Natural killer cell treated with Interleukin-12 subunit alpha and Interleukin-12 subunit beta and Interleukin-15 and Interleukin-18, amount 100 ng/mL, for 72 hours (primary cell): Measurements from ENCODE around the gene JUND. TPM values are rescaled to one million over a fixed set of nuclear protein-coding genes. Genes with fewer than 3 reads are reported as not detected.

Source experiments
- ATAC-seq, 2 donors: fragments of 150-1000 bp; cut with Tn5 transposase in 1 of 2; sonication (Bioruptor Pico), chemical (Tn5 transposase) in 1 of 2; 2 replicates each; pipeline ENCODE4 v1.10.0; 2021
- DNase-seq: peaks from one replicate; pipeline ENCODE4 v3.0.0; 2022; ENCODE audit warnings: low spot score
- H3K27ac Mint-ChIP-seq, 2 donors: 1 replicate in 1 of 2; 2 replicates in 1 of 2; pipeline ENCODE4 v1.8.0; 2022; ENCODE audit warnings: mixed read lengths in 2 of 2, mild to moderate bottlenecking in 1 of 2, moderate library complexity in 1 of 2
- H3K27me3 Mint-ChIP-seq, 2 donors: 1 replicate in 1 of 2; 2 replicates in 1 of 2; pipeline ENCODE4 v1.8.0; 2022; ENCODE audit warnings: mixed read lengths in 2 of 2
- H3K36me3 Mint-ChIP-seq: one replicate; pipeline ENCODE4 v1.8.0; 2022; ENCODE audit warnings: mixed read lengths
- H3K4me1 Mint-ChIP-seq, 2 donors: 1 replicate in 1 of 2; 2 replicates in 1 of 2; pipeline ENCODE4 v1.8.0; 2022; ENCODE audit warnings: low read depth in 2 of 2, mixed read lengths in 2 of 2, mild to moderate bottlenecking in 1 of 2
- H3K4me3 Mint-ChIP-seq: one replicate; pipeline ENCODE4 v1.8.0; 2022; ENCODE audit warnings: mixed read lengths
- H3K9me3 Mint-ChIP-seq: 2 replicates; pipeline ENCODE4 v1.8.0; 2022; ENCODE audit warnings: mixed read lengths
- total RNA-seq, 2 donors: library from RNA; stranded (reverse); gene quantifications; one replicate each; pipeline ENCODE4 v1.2.3, GENCODE V29; 2022

The JUND gene
- total RNA-seq, 2 donors from 2014 or later, result 218 to 267 TPM

GRCh38 chr19:18313398-18313797 is 32.0 kb upstream of the JUND start:
- no peak for ATAC-seq
- no peak overlapping the region for H3K4me3 Mint-ChIP-seq
- H3K36me3 Mint-ChIP-seq, result no peaks in the 10 kb centered on the region
- no peaks in the 10 kb centered on the region for H3K9me3 Mint-ChIP-seq
- H3K27ac Mint-ChIP-seq, result peak overlapping the region in 1 of 2 donors; percentile 51
- no peak for DNase-seq
- peaks cover 5 to 26% of the 10 kb centered on the region in 2 donors for H3K4me1 Mint-ChIP-seq
- no peaks in the 10 kb centered on the region for H3K27me3 Mint-ChIP-seq

DNA sequence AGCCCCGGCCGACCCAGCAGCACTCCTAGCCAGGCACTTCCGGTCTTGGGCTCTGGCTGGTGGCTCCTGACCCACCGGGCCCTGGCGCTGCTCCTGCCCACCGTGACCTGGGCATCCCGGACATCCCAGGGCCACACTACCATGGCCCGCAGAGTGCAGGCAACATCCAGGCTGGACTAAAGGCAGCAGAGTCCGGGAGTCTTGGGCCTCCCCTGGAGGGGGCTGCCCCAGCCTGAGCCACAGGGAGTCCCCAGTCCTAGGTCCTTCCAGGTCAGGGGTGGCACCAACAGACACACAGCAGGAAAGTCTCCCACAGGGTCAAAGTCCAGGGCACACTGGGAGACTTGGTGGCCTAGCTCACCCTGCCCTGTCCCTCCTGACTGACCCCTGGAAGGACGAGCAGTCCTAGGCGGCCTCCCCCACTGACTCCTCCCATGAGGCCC is 30.7 kb upstream of the JUND start:
- H3K4me1 Mint-ChIP-seq, result peaks cover 0 to 21% of the 10 kb centered on the region in 2 donors
- H3K27me3 Mint-ChIP-seq, result no peaks in the 10 kb centered on the region
- no peaks in the 10 kb centered on the region for H3K36me3 Mint-ChIP-seq
- H3K27ac Mint-ChIP-seq, result no peak overlapping the region
- no peaks in the 10 kb centered on the region for H3K9me3 Mint-ChIP-seq
- no peak overlapping the region for H3K4me3 Mint-ChIP-seq
- ATAC-seq (peak in 1 of 2 donors; percentile 17), DNase-seq (no peak)

- DNase-seq, result no peak
- no peaks in the 10 kb centered on the region for H3K9me3 Mint-ChIP-seq
- H3K4me3 Mint-ChIP-seq, result no peak overlapping the region
- no peaks in the 10 kb centered on the region for H3K27me3 Mint-ChIP-seq
- peaks cover 0 to 25% of the 10 kb centered on the region in 2 donors for H3K4me1 Mint-ChIP-seq
- H3K36me3 Mint-ChIP-seq, result no peaks in the 10 kb centered on the region
- no peak for ATAC-seq
- H3K27ac Mint-ChIP-seq, result no peak overlapping the region
Measured at GRCh38 chr19:18311502-18312091, 30.2 kb upstream of the JUND start.

DNA sequence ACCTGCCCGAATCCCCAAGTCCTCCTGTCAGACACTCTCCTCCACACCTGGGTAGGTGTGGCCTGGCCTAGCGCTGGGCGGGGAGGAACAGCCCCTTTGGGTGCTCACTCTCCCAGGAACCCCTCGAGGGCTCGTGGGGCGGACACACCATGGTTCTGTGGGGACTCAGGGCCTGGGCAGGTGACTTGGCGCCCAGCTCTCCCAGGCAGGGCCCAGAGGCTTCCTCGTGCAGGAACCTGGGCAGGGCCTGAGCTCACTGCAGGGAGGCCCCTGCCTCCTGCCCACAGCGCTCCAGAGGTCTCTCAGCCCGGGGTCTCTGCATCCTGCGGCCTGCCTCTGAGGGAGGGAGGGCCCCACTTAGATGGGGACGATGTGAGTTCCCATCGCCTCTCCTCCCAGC is 29.5 kb upstream of the JUND start:
- no peak for DNase-seq
- Mint-ChIP-seq H3K27ac (peak overlapping the region in 1 of 2 donors; percentile 43), H3K9me3 (no peaks in the 10 kb centered on the region), H3K27me3 (no peaks in the 10 kb centered on the region), H3K4me3 (no peak overlapping the region), H3K36me3 (no peaks in the 10 kb centered on the region), H3K4me1 (peaks cover 0 to 23% of the 10 kb centered on the region in 2 donors)
- ATAC-seq, result no peak

DNA sequence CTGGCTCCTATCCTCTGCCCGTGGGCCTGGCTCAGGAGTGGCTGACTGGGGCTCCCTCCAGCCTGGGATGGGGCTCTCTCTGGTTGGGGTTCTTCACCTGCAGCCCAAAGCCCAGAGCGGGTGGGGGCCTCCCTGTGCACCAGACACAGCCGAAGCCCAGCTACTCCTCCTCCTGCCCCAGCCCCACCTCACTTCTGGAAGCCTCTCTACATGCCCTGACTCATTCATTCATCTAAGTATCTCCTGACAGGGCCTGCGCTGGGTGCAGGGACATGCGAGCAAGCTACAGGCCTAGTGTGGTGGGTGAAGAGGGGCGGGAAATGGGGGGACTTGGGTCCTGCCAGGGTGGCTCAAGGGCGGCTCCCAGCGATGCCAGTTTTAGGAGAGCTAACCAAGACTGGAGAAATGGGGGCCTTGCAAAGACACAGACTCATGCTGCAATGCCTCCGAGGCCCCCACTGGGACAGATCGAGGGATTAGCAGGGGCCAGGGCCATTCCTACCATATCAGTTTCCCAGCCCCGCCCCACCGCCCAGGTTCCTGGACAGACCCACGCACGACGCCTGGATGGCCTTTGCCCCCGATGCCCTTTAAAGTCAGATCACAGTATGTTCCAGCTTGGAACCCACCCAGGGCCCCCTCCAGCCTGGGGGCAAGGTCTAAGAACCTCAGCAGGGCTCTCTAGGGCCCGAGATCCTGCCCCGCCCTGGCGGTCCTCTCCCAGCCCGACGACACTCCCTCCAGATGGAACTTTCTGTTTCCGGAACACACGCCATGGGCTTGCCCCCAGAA is 28.9 kb upstream of the JUND start:
- no peak for ATAC-seq
- H3K9me3 Mint-ChIP-seq, result no peaks in the 10 kb centered on the region
- H3K4me3 Mint-ChIP-seq, result no peak overlapping the region
- DNase-seq, result no peak
- no peaks in the 10 kb centered on the region for H3K27me3 Mint-ChIP-seq
- H3K27ac Mint-ChIP-seq, result peak overlapping the region in 1 of 2 donors; percentile 43
- no peaks in the 10 kb centered on the region for H3K36me3 Mint-ChIP-seq
- peaks cover 0 to 18% of the 10 kb centered on the region in 2 donors for H3K4me1 Mint-ChIP-seq

DNA sequence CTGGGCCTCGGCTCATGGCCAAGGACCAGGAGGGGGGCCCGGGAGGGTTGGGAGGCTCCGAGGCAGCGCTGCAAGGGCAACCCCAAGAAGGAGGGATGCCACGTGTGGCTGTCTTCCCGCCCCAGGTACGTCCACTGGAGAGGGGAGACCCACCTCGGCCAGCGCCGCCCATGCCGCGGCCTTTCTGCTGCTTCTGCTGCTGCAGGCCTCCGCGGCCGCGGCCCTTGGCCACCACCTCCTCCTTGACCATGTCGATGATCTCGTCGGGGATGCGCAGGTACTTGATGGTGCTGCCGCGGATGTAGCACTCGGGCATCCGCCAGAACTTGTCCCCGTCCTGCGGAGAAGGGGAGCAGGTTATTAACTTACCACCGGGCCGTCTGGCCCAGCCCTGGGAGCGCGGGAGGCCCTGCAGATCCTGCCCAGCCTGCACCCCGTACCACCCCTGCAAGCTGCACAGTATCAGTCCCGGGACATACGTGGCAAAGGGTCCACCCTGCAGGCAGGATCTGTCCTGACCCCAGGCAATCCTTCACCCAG is 28.2 kb upstream of the JUND start:
- no peak overlapping the region for H3K4me3 Mint-ChIP-seq
- no peaks in the 10 kb centered on the region for H3K9me3 Mint-ChIP-seq
- peaks cover 0 to 23% of the 10 kb centered on the region in 2 donors for H3K4me1 Mint-ChIP-seq
- H3K27me3 Mint-ChIP-seq, result no peaks in the 10 kb centered on the region
- no peak for ATAC-seq
- H3K27ac Mint-ChIP-seq, result no peak overlapping the region
- no peak for DNase-seq
- H3K36me3 Mint-ChIP-seq, result no peaks in the 10 kb centered on the region

DNA sequence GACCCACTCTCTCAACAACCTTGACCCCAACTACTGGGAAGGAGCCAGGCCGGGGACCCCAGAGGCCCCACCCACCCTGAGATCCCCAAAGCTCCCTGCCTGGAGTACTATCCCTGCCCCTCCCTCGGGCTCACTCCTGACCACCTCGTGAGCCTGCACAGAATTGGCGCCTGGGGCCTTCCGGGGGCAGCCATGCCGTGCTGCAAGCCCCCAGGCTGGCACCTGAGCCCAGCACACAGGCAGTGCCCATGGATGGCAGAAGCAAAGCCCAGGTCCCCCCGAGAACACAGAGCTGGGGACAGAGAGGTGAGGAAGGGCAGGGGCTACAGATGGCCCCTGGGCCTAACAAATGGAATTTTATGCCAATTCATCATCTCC is 27.5 kb upstream of the JUND start:
- H3K27me3 Mint-ChIP-seq, result no peaks in the 10 kb centered on the region
- no peak overlapping the region for H3K27ac Mint-ChIP-seq
- ATAC-seq (no peak), DNase-seq (no peak)
- H3K4me1 Mint-ChIP-seq, result peaks cover under 1 to 29% of the 10 kb centered on the region in 2 donors
- no peaks in the 10 kb centered on the region for H3K36me3 Mint-ChIP-seq
- H3K4me3 Mint-ChIP-seq, result no peak overlapping the region
- H3K9me3 Mint-ChIP-seq, result no peaks in the 10 kb centered on the region

DNA sequence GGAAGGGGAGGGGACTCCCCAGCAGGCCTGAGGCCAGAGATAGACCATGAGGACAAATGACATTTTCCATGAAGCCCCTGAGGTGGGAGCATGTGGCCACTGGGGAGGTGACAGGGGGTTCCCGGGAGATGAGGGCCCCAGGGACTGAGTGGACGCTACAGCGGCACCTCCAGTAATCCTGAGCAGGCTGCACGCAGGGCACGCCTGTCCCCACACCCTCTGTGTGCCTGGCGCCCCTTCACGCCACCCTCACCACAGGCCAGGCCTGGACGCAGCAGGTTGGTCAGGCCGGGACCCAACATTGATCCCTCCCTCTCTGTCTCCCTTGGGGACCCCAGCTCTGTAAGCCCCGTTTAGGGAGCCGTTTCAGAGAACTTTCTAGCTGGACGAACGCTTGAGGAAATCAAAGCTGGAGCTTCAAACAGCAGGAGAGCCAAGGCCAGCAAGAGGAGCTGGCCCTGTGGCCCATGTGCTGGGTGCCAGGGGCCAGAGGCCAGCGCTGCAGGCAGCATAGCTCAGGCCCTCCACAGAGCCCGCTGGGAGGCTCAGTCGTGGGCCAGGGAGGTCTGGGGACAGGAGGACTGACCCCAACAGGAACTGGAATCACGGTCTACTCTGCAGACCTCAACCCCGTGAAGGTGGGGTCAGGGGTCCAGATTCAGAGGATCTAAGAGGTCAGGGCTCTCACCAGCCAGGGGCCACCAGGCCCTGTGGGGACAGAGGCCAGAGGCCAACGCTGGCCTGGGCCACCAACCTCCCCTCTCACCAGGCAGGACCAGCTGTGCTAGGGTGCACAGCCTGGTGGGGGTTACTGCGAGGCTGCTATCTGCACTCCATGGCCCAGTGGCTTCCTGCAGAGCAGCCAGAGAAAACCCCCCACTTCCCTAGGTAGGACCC is 26.9 kb upstream of the JUND start:
- peaks cover 7 to 35% of the 10 kb centered on the region in 2 donors for H3K4me1 Mint-ChIP-seq
- H3K27me3 Mint-ChIP-seq, result no peaks in the 10 kb centered on the region

DNA sequence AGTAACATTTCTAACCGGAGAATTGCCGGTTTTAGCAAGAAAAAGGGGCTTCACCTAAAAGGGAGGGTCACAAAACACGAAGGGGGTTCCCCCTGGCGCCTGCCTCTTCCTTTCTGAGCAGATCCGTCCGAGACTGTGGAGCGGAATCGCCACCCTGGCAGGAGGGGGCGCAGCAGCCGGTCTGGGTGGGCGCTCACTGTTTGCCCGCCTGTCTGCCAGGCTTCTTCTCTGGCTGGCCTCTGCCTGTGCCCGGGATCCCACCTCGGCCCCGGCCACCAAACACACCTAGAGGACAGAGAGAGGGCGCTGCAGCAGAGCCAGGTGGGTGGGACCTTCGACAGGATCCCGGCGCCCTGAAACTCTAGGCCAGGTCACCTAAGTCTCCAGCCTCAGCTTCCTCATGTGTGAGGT is 25.9 kb upstream of the JUND start:
- no peaks in the 10 kb centered on the region for H3K36me3 Mint-ChIP-seq
- ATAC-seq, result no peak
- peak overlapping the region; percentile 25 for H3K4me3 Mint-ChIP-seq
- H3K9me3 Mint-ChIP-seq, result no peaks in the 10 kb centered on the region
- no peaks in the 10 kb centered on the region for H3K27me3 Mint-ChIP-seq
- peaks cover 10 to 30% of the 10 kb centered on the region in 2 donors for H3K4me1 Mint-ChIP-seq
- no peak for DNase-seq
- H3K27ac Mint-ChIP-seq, result peak overlapping the region; percentile 96 to 98

More for the DNA sequence above, 26.9 kb upstream of the JUND start:
- ATAC-seq, result no peak
- DNase-seq, result no peak
- Mint-ChIP-seq H3K36me3 (no peaks in the 10 kb centered on the region), H3K9me3 (no peaks in the 10 kb centered on the region), H3K27ac (peak overlapping the region in 1 of 2 donors; percentile 96), H3K4me3 (no peak overlapping the region)

- H3K9me3 Mint-ChIP-seq, result no peaks in the 10 kb centered on the region
- H3K4me3 Mint-ChIP-seq, result peak overlapping the region; percentile 25
- H3K27me3 Mint-ChIP-seq, result no peaks in the 10 kb centered on the region
- no peak for DNase-seq
- no peak for ATAC-seq
- no peaks in the 10 kb centered on the region for H3K36me3 Mint-ChIP-seq
- peak overlapping the region; percentile 96 to 98 for H3K27ac Mint-ChIP-seq
- H3K4me1 Mint-ChIP-seq, result peaks cover 10 to 30% of the 10 kb centered on the region in 2 donors
Measured at GRCh38 chr19:18306888-18307260, 25.5 kb upstream of the JUND start.

- H3K27me3 Mint-ChIP-seq, result no peaks in the 10 kb centered on the region
- H3K4me3 Mint-ChIP-seq, result peak overlapping the region; percentile 36
- H3K36me3 Mint-ChIP-seq, result no peaks in the 10 kb centered on the region
- no peak for ATAC-seq
- H3K27ac Mint-ChIP-seq, result peak overlapping the region; percentile 96 to 98
- no peak for DNase-seq
- no peaks in the 10 kb centered on the region for H3K9me3 Mint-ChIP-seq
- peaks cover 10 to 30% of the 10 kb centered on the region in 2 donors for H3K4me1 Mint-ChIP-seq
Measured at GRCh38 chr19:18306209-18306887, 24.9 kb upstream of the JUND start.

DNA sequence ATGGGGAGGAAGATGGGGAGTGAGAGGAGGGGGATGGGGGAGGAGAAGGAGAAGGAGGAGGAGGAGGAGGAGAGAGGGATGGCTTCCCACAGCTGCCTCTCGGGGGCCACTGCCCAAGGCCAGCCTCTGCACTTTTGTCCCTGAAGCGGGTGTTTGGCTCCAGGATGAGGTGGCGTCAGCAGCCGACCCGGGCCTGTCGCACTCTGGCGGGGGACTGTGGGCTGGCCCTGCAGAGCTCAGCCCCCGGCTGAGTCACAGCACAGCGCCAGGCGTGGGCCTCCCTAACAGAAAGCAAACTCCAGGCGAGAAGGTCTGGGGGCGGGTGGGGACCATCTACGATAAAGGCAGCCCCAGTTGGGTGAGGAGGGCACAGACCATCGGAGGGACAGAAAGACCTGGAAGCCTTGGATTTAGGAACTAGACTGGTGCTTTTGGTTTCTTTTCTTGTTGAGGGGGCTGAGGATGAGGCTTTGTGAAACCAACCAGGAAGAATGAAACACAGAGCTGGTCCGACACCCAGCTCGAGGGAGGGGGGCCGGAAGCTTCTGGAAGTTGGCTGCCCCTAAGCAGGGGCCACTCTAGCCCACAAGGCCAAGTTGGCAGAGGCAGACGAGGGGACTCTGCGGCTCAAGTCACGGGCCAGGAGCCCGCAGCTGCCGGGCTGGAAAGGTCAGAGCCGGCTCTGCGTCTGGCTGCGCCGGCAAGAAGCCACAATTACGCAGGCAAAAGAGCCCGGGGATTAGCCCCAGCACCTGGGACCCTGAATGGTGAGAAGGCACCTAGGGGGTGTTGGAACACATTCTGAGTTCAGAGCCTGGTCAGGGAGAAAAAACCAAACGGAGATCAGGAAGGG is 23.3 kb upstream of the JUND start:
- Mint-ChIP-seq H3K27me3 (no peaks in the 10 kb centered on the region), H3K9me3 (no peaks in the 10 kb centered on the region), H3K4me3 (peak overlapping the region; percentile 97), H3K36me3 (no peaks in the 10 kb centered on the region), H3K27ac (peak overlapping the region; percentile 96 to 98), H3K4me1 (peaks cover 10 to 26% of the 10 kb centered on the region in 2 donors)
- DNase-seq, result peak; percentile 92
- ATAC-seq, result peak; percentile 90
